GM12878 (cell line): Measurements from ENCODE around the gene PSME3. TPM values are rescaled to one million over a fixed set of nuclear protein-coding genes. Genes with fewer than 3 reads are reported as not detected.

Experiments used
- ATAC-seq: fragments of 200-7000 bp; cut with Tn5 transposase; 3 replicates; pipeline ENCODE4 v1.9.1; 2020; ENCODE audit warnings: mild to moderate bottlenecking, moderate library complexity
- BruUV-seq: library from RNA; stranded (reverse); fragments of 400-500 nt; replicated peaks from 2 replicates; lab custom pipeline; 2021; lab: Mats Ljungman, UMichigan
- CTCF ChIA-PET: fragments of 300-600 bp; sonication (Branson Sonifier 250); formaldehyde crosslinking; extraction: SDS; loops from one replicate; lab custom pipeline; 2021; ENCODE audit warnings: inconsistent platforms; lab: Yijun Ruan, JAX
- POLR2A ChIA-PET: fragments of 350-600 bp; formaldehyde crosslinking; extraction: SDS; loops from one replicate; lab custom pipeline; 2021; ENCODE audit warnings: inconsistent platforms; lab: Charles Lee
- RAD21 ChIA-PET: fragments of 300-600 bp; sonication (Branson Sonifier 250); formaldehyde crosslinking; loops from one replicate; lab custom pipeline; 2023; ENCODE audit warnings: antibody characterized with exemption; ENCODE audit not compliant: unreplicated experiment; lab: Charles Lee
- SMC1A ChIA-PET: fragments of 300-600 bp; sonication (Branson Sonifier 250); formaldehyde crosslinking; loops from one replicate; lab custom pipeline; 2023; ENCODE audit not compliant: unreplicated experiment, uncharacterized antibody; lab: Charles Lee
- DNase-seq: peaks from one replicate; pipeline ENCODE4 v3.0.0-alpha.2; 2011; ENCODE audit warnings: low read depth, low spot score
- FAIRE-seq: peaks from 3 replicates; lab custom pipeline; 2011; peaks lifted over from hg19 to GRCh38; lab: Jason Lieb, UNC
- H2AFZ ChIP-seq: 2 replicates; pipeline ENCODE4 v1.6.0; 2011; ENCODE audit warnings: low read depth, low read length, control low read depth; ENCODE audit not compliant: control insufficient read depth
- H3K27ac ChIP-seq: 2 replicates; pipeline ENCODE4 v1.5.1; 2011; ENCODE audit warnings: control low read depth; ENCODE audit not compliant: control insufficient read depth, insufficient read depth
- H3K27me3 ChIP-seq, 2 experiments: replicated peaks in 1 of 2; 2 replicates each; pipeline versions ENCODE4 v1.6.0 to v1.6.1; 2011; ENCODE audit warnings: low read length in 1 of 2; ENCODE audit not compliant: control insufficient read depth in 2 of 2, insufficient read depth in 2 of 2
- H3K36me3 ChIP-seq, 2 experiments: 2 replicates each; pipeline ENCODE4 v1.5.1; 2011; ENCODE audit warnings: low read length in 1 of 2; ENCODE audit not compliant: control insufficient read depth in 2 of 2, insufficient read depth in 2 of 2
- H3K4me1 ChIP-seq: 2 replicates; pipeline ENCODE4 v1.6.1; 2011; ENCODE audit warnings: mild to moderate bottlenecking, low read length, moderate library complexity, mixed read lengths; ENCODE audit not compliant: control insufficient read depth, insufficient read depth
- H3K4me2 ChIP-seq: 2 replicates; pipeline ENCODE4 v1.6.0; 2011; ENCODE audit warnings: control low read depth; ENCODE audit not compliant: control insufficient read depth, insufficient read depth
- H3K4me3 ChIP-seq: fragments of 200-600 bp; sonication (generic); 2 replicates; pipeline ENCODE4 v1.5.1; 2016
- H3K79me2 ChIP-seq: 2 replicates; pipeline ENCODE4 v1.6.0; 2011; ENCODE audit warnings: low read length; ENCODE audit not compliant: control insufficient read depth, insufficient read depth
- H3K9ac ChIP-seq: 2 replicates; pipeline ENCODE4 v1.8.0; 2011; ENCODE audit warnings: low read length, control low read depth, mixed read lengths; ENCODE audit not compliant: control insufficient read depth, insufficient read depth
- H3K9me3 ChIP-seq: replicated peaks from 3 replicates; pipeline ENCODE4 v1.5.1; 2011; ENCODE audit warnings: mild to moderate bottlenecking, low read length; ENCODE audit not compliant: control insufficient read depth, insufficient read depth
- H4K20me1 ChIP-seq: 2 replicates; pipeline ENCODE4 v1.6.0; 2011; ENCODE audit not compliant: control insufficient read depth, insufficient read depth
- BHLHE40 ChIP-seq, 2 experiments: fragments of 450-650 bp in 1 of 2; IDR thresholded peaks; 2 replicates each; pipeline ENCODE4 v1.6.1; 2011 to 2017; ENCODE audit warnings: low read depth in 2 of 2, borderline replicate concordance in 1 of 2, improper control_type of control experiment in 1 of 2, low read length in 1 of 2, mild to moderate bottlenecking in 1 of 2
- BRCA1 ChIP-seq: IDR thresholded peaks from 2 replicates; pipeline ENCODE4 v1.6.1; 2011; ENCODE audit warnings: low read depth, low read length, improper control_type of control experiment
- HDAC2 ChIP-seq: fragments of 200-600 bp; sonication (generic); IDR thresholded peaks from 2 replicates; pipeline ENCODE4 v1.6.1; 2017
- HDAC6 ChIP-seq: fragments of 200-600 bp; sonication (generic); IDR thresholded peaks from one replicate; pipeline ENCODE4 v1.8.0; 2017; ENCODE audit warnings: antibody characterized with exemption; ENCODE audit not compliant: unreplicated experiment
- NFIC ChIP-seq: IDR thresholded peaks from 2 replicates; pipeline ENCODE4 v1.6.1; 2012; ENCODE audit warnings: low read depth, mild to moderate bottlenecking, inconsistent platforms, low read length, moderate library complexity
- PAX8 ChIP-seq: fragments of 450-650 bp; IDR thresholded peaks from 2 replicates; pipeline ENCODE4 v1.6.1; 2017; ENCODE audit warnings: mild to moderate bottlenecking, moderate library complexity
- RAD51 ChIP-seq: fragments of 450-650 bp; IDR thresholded peaks from 2 replicates; pipeline ENCODE4 v1.6.1; 2016; ENCODE audit warnings: moderate library complexity, mild to moderate bottlenecking, inconsistent platforms
- SREBF1 ChIP-seq: IDR thresholded peaks from 2 replicates; pipeline ENCODE4 v1.6.1; 2012; ENCODE audit warnings: mild to moderate bottlenecking, low read length
- STAT1 ChIP-seq: fragments of 450-650 bp; conservative IDR thresholded peaks from 2 replicates; pipeline ENCODE4 v1.6.1; 2014; ENCODE audit warnings: antibody characterized with exemption, mild to moderate bottlenecking
- STAT3 ChIP-seq: IDR thresholded peaks from 2 replicates; pipeline ENCODE4 v1.6.1; 2011; ENCODE audit warnings: low read depth, low read length, improper control_type of control experiment
- WRNIP1 ChIP-seq: IDR thresholded peaks from 2 replicates; pipeline ENCODE4 v1.6.1; 2011; ENCODE audit warnings: low read depth, low read length, improper control_type of control experiment, borderline replicate concordance
- YY1 ChIP-seq: IDR thresholded peaks from 2 replicates; pipeline ENCODE4 v1.6.1; 2011; ENCODE audit warnings: low read depth, mild to moderate bottlenecking, low read length
- WGBS: methylation state at CpG from one replicate; pipeline ENCODE4 v1.1.6; 2016; ENCODE audit warnings: low lambda C conversion rate; ENCODE audit not compliant: insufficient replicate concordance, insufficient coverage; ENCODE audit errors: missing lambda C conversion rate; 5-methylcytosine and 5-hydroxymethylcytosine counted together
- in situ Hi-C: fragments of 300-500 bp; cut with MboI; formaldehyde crosslinking; loops from 9 replicates; pipeline ENCODE4 v1.14.3; 2018; ENCODE audit warnings: mixed read lengths
- intact Hi-C: fragments of 100-400 bp; cut with micrococcal nuclease; formaldehyde crosslinking; loops from one replicate; pipeline ENCODE4 v1.14.2; 2022; ENCODE audit not compliant: unreplicated experiment
- polyA plus RNA-seq, 11 experiments: library from polyadenylated mRNA; depleted of rRNA in 4 of 11; unstranded in 6 of 11; stranded (reverse) in 5 of 11; fragments of >200 nt; fragmentation: Nextera tagmentation in 4 of 11; fragmentation: Illumina TruSeq in 1 of 11; extraction: Ambion mirVana in 4 of 11; extraction: Trizol in 1 of 11; gene quantifications; 1 replicate in 1 of 11; 2 replicates in 10 of 11; pipeline versions ENCODE4 v1.2.1 to v1.2.3, GENCODE V29; 2011 to 2016; ENCODE audit warnings: inconsistent platforms in 2 of 11, missing spikeins in 2 of 11, low read depth in 1 of 11
- total RNA-seq, 4 experiments: library from RNA; depleted of rRNA in 3 of 4; stranded (reverse); fragments of >200 nt in 3 of 4; fragmentation: Illumina TruSeq in 1 of 4; extraction: Trizol in 1 of 4; gene quantifications; 2 replicates each; pipeline versions ENCODE4 v1.2.1 to v1.2.3, GENCODE V29; 2013 to 2021
- TF ChIP-seq, protein P1 (sequence below): fragments of 450-650 bp; formaldehyde crosslinking; IDR thresholded peaks from 2 replicates; pipeline ENCODE4 v1.4.0; 2020; ENCODE audit warnings: mild to moderate bottlenecking, moderate library complexity
- TF ChIP-seq, protein P2 (sequence below): fragments of 450-650 bp; IDR thresholded peaks from 2 replicates; pipeline ENCODE4 v1.6.1; 2017; ENCODE audit warnings: mild to moderate bottlenecking

The PSME3 gene
- total and polyA plus RNA-seq, 10 of the 15 experiments (the other 5 are each of a cell fraction or from before 2014, with no cell fraction given): 26.9 to 330 (median 137) TPM

DNA sequence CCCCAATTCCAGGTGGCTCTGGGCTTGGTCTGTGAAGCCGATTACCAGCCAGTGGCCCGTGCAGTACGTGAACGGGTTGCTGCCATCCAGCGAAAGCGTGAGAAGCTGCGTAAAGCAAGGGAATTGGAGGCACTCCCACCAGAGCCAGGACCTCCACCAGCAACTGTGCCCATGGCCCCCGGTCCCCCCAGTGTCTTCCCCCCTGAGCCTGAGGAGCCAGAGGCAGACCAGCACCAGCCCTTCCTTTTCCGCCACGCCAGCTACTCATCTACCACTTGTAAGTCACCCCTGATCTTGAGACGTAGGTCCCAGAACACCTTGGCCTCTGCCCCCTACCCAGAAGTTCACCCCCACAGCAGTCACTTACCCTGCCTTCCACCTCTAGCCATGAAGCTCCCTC, 45.9 kb upstream of the PSME3 start:
- CTCF ChIA-PET: interaction anchor here (1.3 to 1.4 kb wide), 2 partner anchors 9 to 24 kb away, joined by 3 read pairs; no protein-coding TSS in a partner anchor
- H2AFZ ChIP-seq: no peak overlapping the region
- no peaks in the 10 kb centered on the region; a peak in 1 of 4 replicates for H3K36me3 ChIP-seq
- no peaks in the 10 kb centered on the region for H3K79me2 ChIP-seq
- intact Hi-C loops (no loop called here), in situ Hi-C loops (no loop called here)
- RAD21 ChIA-PET: no interaction called here
- TF ChIP-seq HDAC6 (no peak), WRNIP1 (no peak), NFIC (no peak)
- H3K9me3 ChIP-seq: no peaks in the 10 kb centered on the region; the same call in 2 of the 3 replicates
- no peaks in the 10 kb centered on the region for H4K20me1 ChIP-seq
- ATAC-seq (no peak), DNase-seq (no peak), FAIRE-seq (no peak)
- no peak overlapping the region for H3K4me2 ChIP-seq
- BruUV-seq: no TSS peak
- no peaks in the 10 kb centered on the region for H3K4me1 ChIP-seq
- WGBS: 76% methylated on average over 11 of the region's 11 CpGs
- H3K4me3 ChIP-seq: no peak overlapping the region
- H3K27ac ChIP-seq: no peak overlapping the region
- no peak overlapping the region for H3K9ac ChIP-seq
- peaks cover 7 to 15% of the 10 kb centered on the region in 2 experiments for H3K27me3 ChIP-seq
- SMC1A ChIA-PET: interaction anchor here (1.4 kb wide), 1 partner anchor 10 kb away, joined by 3 read pairs; no protein-coding TSS in a partner anchor
- POLR2A ChIA-PET: no interaction called here

DNA sequence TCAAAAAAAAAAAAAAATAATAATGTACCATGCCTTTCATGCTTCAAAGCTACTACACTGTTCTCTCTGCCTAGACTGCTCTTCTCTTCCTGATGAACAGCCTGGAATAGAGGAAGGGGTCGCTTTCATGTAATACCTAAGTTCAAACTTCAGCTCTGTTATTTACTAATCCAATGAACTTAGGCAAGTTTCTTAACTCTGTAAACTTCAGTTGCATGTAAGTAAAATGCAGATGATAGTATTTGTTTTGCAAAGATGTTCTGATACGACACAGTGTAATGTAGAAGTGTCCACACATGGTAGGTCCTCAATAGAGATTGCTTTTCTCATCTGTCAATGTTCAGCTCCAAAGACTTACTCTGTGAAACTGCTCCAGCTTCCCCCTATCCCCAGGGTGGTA, 41.2 kb upstream of the PSME3 start:
- Histone ChIP-seq H3K9me3 (no peaks in the 10 kb centered on the region), H3K27me3 (no peaks in the 10 kb centered on the region), H3K4me1 (no peaks in the 10 kb centered on the region; the same call in 1 of the 2 replicates), H3K4me3 (no peak overlapping the region), H4K20me1 (no peaks in the 10 kb centered on the region), H3K27ac (no peak overlapping the region), H3K79me2 (no peaks in the 10 kb centered on the region), H3K9ac (no peak overlapping the region), H3K36me3 (no peaks in the 10 kb centered on the region), H2AFZ (no peak overlapping the region), H3K4me2 (no peak overlapping the region)
- POLR2A ChIA-PET: no interaction called here
- CTCF ChIA-PET: interaction anchor here (0.6 to 0.7 kb wide), 2 partner anchors 41 to 724 kb away, joined by 3 read pairs; partner anchors contain the start of gene PSME3
- in situ Hi-C loops: no loop called here
- no peak for ATAC-seq
- SMC1A ChIA-PET: interaction anchor here (1.0 kb wide), 1 partner anchor 123 kb away, joined by 3 read pairs; no protein-coding TSS in a partner anchor
- intact Hi-C loops: no loop called here
- 47% methylated on average over 2 of the region's 2 CpGs for WGBS
- FAIRE-seq: no peak
- no peak for DNase-seq
- RAD21 ChIA-PET: no interaction called here
- BruUV-seq: no TSS peak
- no peak for TF ChIP-seq HDAC2
- no peak for TF ChIP-seq BHLHE40 (IDR thresholded peaks at IDR 0.05; ENCODE audit: borderline replicate concordance in 1 of 2, low read depth in 2 of 2, low read length in 1 of 2)
- TF ChIP-seq SREBF1: no peak
- TF ChIP-seq, protein P1, sequence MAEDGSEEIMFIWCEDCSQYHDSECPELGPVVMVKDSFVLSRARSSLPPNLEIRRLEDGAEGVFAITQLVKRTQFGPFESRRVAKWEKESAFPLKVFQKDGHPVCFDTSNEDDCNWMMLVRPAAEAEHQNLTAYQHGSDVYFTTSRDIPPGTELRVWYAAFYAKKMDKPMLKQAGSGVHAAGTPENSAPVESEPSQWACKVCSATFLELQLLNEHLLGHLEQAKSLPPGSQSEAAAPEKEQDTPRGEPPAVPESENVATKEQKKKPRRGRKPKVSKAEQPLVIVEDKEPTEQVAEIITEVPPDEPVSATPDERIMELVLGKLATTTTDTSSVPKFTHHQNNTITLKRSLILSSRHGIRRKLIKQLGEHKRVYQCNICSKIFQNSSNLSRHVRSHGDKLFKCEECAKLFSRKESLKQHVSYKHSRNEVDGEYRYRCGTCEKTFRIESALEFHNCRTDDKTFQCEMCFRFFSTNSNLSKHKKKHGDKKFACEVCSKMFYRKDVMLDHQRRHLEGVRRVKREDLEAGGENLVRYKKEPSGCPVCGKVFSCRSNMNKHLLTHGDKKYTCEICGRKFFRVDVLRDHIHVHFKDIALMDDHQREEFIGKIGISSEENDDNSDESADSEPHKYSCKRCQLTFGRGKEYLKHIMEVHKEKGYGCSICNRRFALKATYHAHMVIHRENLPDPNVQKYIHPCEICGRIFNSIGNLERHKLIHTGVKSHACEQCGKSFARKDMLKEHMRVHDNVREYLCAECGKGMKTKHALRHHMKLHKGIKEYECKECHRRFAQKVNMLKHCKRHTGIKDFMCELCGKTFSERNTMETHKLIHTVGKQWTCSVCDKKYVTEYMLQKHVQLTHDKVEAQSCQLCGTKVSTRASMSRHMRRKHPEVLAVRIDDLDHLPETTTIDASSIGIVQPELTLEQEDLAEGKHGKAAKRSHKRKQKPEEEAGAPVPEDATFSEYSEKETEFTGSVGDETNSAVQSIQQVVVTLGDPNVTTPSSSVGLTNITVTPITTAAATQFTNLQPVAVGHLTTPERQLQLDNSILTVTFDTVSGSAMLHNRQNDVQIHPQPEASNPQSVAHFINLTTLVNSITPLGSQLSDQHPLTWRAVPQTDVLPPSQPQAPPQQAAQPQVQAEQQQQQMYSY (CRISPR knock-in tag): no peak
- no peak for TF ChIP-seq BRCA1
- TF ChIP-seq YY1: no peak
- TF ChIP-seq RAD51: no peak
- TF ChIP-seq STAT3: no peak
- no peak for TF ChIP-seq STAT1
- TF ChIP-seq, protein P2, sequence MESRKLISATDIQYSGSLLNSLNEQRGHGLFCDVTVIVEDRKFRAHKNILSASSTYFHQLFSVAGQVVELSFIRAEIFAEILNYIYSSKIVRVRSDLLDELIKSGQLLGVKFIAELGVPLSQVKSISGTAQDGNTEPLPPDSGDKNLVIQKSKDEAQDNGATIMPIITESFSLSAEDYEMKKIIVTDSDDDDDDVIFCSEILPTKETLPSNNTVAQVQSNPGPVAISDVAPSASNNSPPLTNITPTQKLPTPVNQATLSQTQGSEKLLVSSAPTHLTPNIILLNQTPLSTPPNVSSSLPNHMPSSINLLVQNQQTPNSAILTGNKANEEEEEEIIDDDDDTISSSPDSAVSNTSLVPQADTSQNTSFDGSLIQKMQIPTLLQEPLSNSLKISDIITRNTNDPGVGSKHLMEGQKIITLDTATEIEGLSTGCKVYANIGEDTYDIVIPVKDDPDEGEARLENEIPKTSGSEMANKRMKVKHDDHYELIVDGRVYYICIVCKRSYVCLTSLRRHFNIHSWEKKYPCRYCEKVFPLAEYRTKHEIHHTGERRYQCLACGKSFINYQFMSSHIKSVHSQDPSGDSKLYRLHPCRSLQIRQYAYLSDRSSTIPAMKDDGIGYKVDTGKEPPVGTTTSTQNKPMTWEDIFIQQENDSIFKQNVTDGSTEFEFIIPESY: no peak
- no peak for TF ChIP-seq PAX8
